ENCODE measurements around the gene C19orf33. TPM values are rescaled to one million over a fixed set of nuclear protein-coding genes. Genes with fewer than 3 reads are reported as not detected.
A peak's percentile ranks its signal among the peaks of the same experiment; 100 is the strongest.

C19orf33 gene
- total RNA-seq, 1 donor from 2014 or later: not detected

- no peaks in the 10 kb centered on the region for H3K9me3 Mint-ChIP-seq
- peaks cover 14% of the 10 kb centered on the region for H3K4me1 Mint-ChIP-seq
- DNase-seq (ENCODE audit: low read depth, low spot score): peak; percentile 16
- H3K36me3 Mint-ChIP-seq (ENCODE audit: low read depth): no peaks in the 10 kb centered on the region
- H3K4me3 Mint-ChIP-seq: peak within 1 kb of the TSS; percentile 70
- no peak within 1 kb of the TSS for H3K27ac Mint-ChIP-seq (ENCODE audit: unreplicated experiment)
- no peak for TF ChIP-seq CTCF (conservative IDR thresholded peaks at IDR 0.05)
- H3K27me3 Mint-ChIP-seq (ENCODE audit: low read depth): peaks cover 65% of the 10 kb centered on the region
Observed at GRCh38 chr19:38319421-38320258, 15.6 kb downstream of the C19orf33 start, which contains the start of gene KCNK6. TSS of gene KCNK6 (plus strand) at chr19:38319845. CDS start at chr19:38319951, 106 bp downstream.

- peaks cover 67% of the 10 kb centered on the region for H3K27me3 Mint-ChIP-seq (ENCODE audit: low read depth)
- H3K9me3 Mint-ChIP-seq: no peaks in the 10 kb centered on the region
- peak overlapping the region; percentile 54 for H3K4me3 Mint-ChIP-seq
- H3K27ac Mint-ChIP-seq (ENCODE audit: unreplicated experiment): no peak overlapping the region
- H3K4me1 Mint-ChIP-seq: peaks cover 9% of the 10 kb centered on the region
- DNase-seq (ENCODE audit: low read depth, low spot score): no peak
- TF ChIP-seq CTCF (conservative IDR thresholded peaks at IDR 0.05): no peak
- H3K36me3 Mint-ChIP-seq (ENCODE audit: low read depth): no peaks in the 10 kb centered on the region
Observed at GRCh38 chr19:38320969-38321339, 16.9 kb downstream of the C19orf33 start.

- Mint-ChIP-seq H3K9me3 (no peaks in the 10 kb centered on the region), H3K27me3 (ENCODE audit: low read depth) (peaks cover 61% of the 10 kb centered on the region), H3K36me3 (ENCODE audit: low read depth) (no peaks in the 10 kb centered on the region), H3K4me1 (peaks cover 6% of the 10 kb centered on the region), H3K27ac (ENCODE audit: unreplicated experiment) (no peak overlapping the region), H3K4me3 (no peak overlapping the region)
- no peak for TF ChIP-seq CTCF (conservative IDR thresholded peaks at IDR 0.05)
- no peak for DNase-seq (ENCODE audit: low read depth, low spot score)
Observed at GRCh38 chr19:38321646-38322196, 17.7 kb downstream of the C19orf33 start.

GRCh38 chr19:38323291-38323690, 19.2 kb downstream of the C19orf33 start:
- Mint-ChIP-seq H3K4me3 (no peak overlapping the region), H3K27ac (ENCODE audit: unreplicated experiment) (no peak overlapping the region), H3K27me3 (ENCODE audit: low read depth) (peaks cover 53% of the 10 kb centered on the region), H3K4me1 (peaks cover 6% of the 10 kb centered on the region), H3K36me3 (ENCODE audit: low read depth) (no peaks in the 10 kb centered on the region), H3K9me3 (no peaks in the 10 kb centered on the region)
- no peak for TF ChIP-seq CTCF (conservative IDR thresholded peaks at IDR 0.05)
- no peak for DNase-seq (ENCODE audit: low read depth, low spot score)

GRCh38 chr19:38324431-38324830, 20.4 kb downstream of the C19orf33 start:
- Mint-ChIP-seq H3K27ac (ENCODE audit: unreplicated experiment) (peak overlapping the region; percentile 20), H3K4me3 (no peak overlapping the region), H3K4me1 (peaks cover under 1% of the 10 kb centered on the region), H3K27me3 (ENCODE audit: low read depth) (peaks cover 41% of the 10 kb centered on the region), H3K9me3 (no peaks in the 10 kb centered on the region), H3K36me3 (ENCODE audit: low read depth) (no peaks in the 10 kb centered on the region)
- no peak for DNase-seq (ENCODE audit: low read depth, low spot score)
- no peak for TF ChIP-seq CTCF (conservative IDR thresholded peaks at IDR 0.05)

All from neural crest cell (in vitro differentiated cells).